ENCODE measurements around the gene HACD2.

GRCh38 chr3:123505820-123506219, 79.0 kb downstream of the HACD2 start:
- TF ChIP-seq POLR2AphosphoS5 (IDR thresholded peaks at IDR 0.05; ENCODE audit: borderline replicate concordance, low read depth, low read length) (no peak), EZH2 (IDR thresholded peaks at IDR 0.05) (no peak), FOXP2 (optimal IDR thresholded peaks at IDR 0.05; ENCODE audit: control extremely low read depth, extremely low read length, insufficient read depth) (no peak)

Measured in SK-N-MC (cell line).